Naive thymus-derived CD4-positive, alpha-beta T cell (primary cell): ENCODE measurements around the gene RWDD3. TPM values are rescaled to one million over a fixed set of nuclear protein-coding genes. Genes with fewer than 3 reads are reported as not detected.

Source experiments
- ATAC-seq: fragments of 150-1000 bp; cut with Tn5 transposase; 2 replicates; pipeline ENCODE4 v1.10.0; 2021; ENCODE audit warnings: mild to moderate bottlenecking, moderate library complexity
- CTCF ChIA-PET: fragments of 350-600 bp; sonication (Branson Sonifier 250); formaldehyde crosslinking; loops from one replicate; lab custom pipeline; 2021; ENCODE audit warnings: antibody characterized with exemption; lab: Charles Lee
- POLR2A ChIA-PET: fragments of 350-600 bp; sonication (Branson Sonifier 250); formaldehyde crosslinking; loops from one replicate; lab custom pipeline; 2021; ENCODE audit warnings: antibody characterized with exemption, inconsistent platforms; lab: Charles Lee
- DNase-seq, 9 donors: peaks; one replicate each; pipeline versions ENCODE4 v3.0.0 to v3.0.0-alpha.2; 2020 to 2022; ENCODE audit warnings: mixed read lengths in 1 of 9
- H3K27ac ChIP-seq: one replicate; pipeline ENCODE4 v1.7.0; 2013; ENCODE audit warnings: mild to moderate bottlenecking, low read depth, low read length, moderate library complexity
- H3K27me3 ChIP-seq, 2 donors: one replicate each; pipeline ENCODE4 v1.7.0; 2013; ENCODE audit warnings: low read length in 2 of 2, mild to moderate bottlenecking in 2 of 2, moderate library complexity in 2 of 2; ENCODE audit not compliant: control insufficient read depth in 2 of 2, insufficient read depth in 2 of 2
- H3K36me3 ChIP-seq, 3 experiments: 1 replicate in 2 of 3; 2 replicates in 1 of 3; pipeline ENCODE4 v1.7.0; 2013; ENCODE audit warnings: low read length in 3 of 3, mild to moderate bottlenecking in 3 of 3, moderate library complexity in 1 of 3; ENCODE audit not compliant: insufficient read depth in 3 of 3, control insufficient read depth in 2 of 3
- H3K4me1 ChIP-seq, 2 donors: one replicate each; pipeline ENCODE4 v1.7.0; 2013; ENCODE audit warnings: low read length in 2 of 2, mild to moderate bottlenecking in 2 of 2, moderate library complexity in 1 of 2; ENCODE audit not compliant: control insufficient read depth in 2 of 2, insufficient read depth in 2 of 2
- H3K4me3 ChIP-seq: 2 replicates; pipeline ENCODE4 v1.7.0; 2013; ENCODE audit warnings: mild to moderate bottlenecking, low read length
- H3K9me3 ChIP-seq, 3 experiments: 1 replicate in 2 of 3; 2 replicates in 1 of 3; pipeline ENCODE4 v1.7.0; 2013; ENCODE audit warnings: low read length in 3 of 3; ENCODE audit not compliant: control insufficient read depth in 2 of 3
- H3K27ac Mint-ChIP-seq, 9 donors: one replicate each; pipeline ENCODE4 v1.8.0; 2020 to 2022; ENCODE audit warnings: mixed read lengths in 9 of 9, mild to moderate bottlenecking in 8 of 9, moderate library complexity in 5 of 9, inconsistent platforms in 2 of 9
- H3K27me3 Mint-ChIP-seq, 5 donors: one replicate each; pipeline ENCODE4 v1.8.0; 2021 to 2022; ENCODE audit warnings: mixed read lengths in 5 of 5, mild to moderate bottlenecking in 1 of 5
- H3K36me3 Mint-ChIP-seq, 5 donors: one replicate each; pipeline ENCODE4 v1.8.0; 2020 to 2022; ENCODE audit warnings: mixed read lengths in 5 of 5, mild to moderate bottlenecking in 3 of 5, inconsistent platforms in 1 of 5
- H3K4me1 Mint-ChIP-seq, 7 donors: one replicate each; pipeline ENCODE4 v1.8.0; 2020 to 2022; ENCODE audit warnings: mixed read lengths in 7 of 7, mild to moderate bottlenecking in 3 of 7, inconsistent platforms in 1 of 7
- H3K4me3 Mint-ChIP-seq, 10 donors: one replicate each; pipeline ENCODE4 v1.8.0; 2020 to 2022; ENCODE audit warnings: mild to moderate bottlenecking in 10 of 10, mixed read lengths in 10 of 10, moderate library complexity in 6 of 10, inconsistent platforms in 2 of 10
- H3K9me3 Mint-ChIP-seq, 11 donors: one replicate each; pipeline ENCODE4 v1.8.0; 2020 to 2022; ENCODE audit warnings: mixed read lengths in 11 of 11, mild to moderate bottlenecking in 4 of 11, inconsistent platforms in 1 of 11, moderate library complexity in 1 of 11
- intact Hi-C, 2 donors: fragments of 100-400 bp; cut with micrococcal nuclease; formaldehyde crosslinking; loops; one replicate each; pipeline ENCODE4 v1.15.1; 2023
- polyA plus RNA-seq, 2 donors: library from polyadenylated mRNA; unstranded; fragments of 300-500 nt; fragmentation: Illumina TruSeq; gene quantifications; one replicate each; pipeline ENCODE4 v1.2.3, GENCODE V29; 2021
- total RNA-seq, 6 experiments: library from RNA in 5 of 6; stranded (reverse) in 5 of 6; gene quantifications; 1 replicate in 5 of 6; 2 replicates in 1 of 6; pipeline ENCODE4 v1.2.3 and lab custom pipeline; 2021 to 2026

Gene RWDD3
- total and polyA plus RNA-seq, 7 experiments from 2014 or later: 9.1 to 48.9 (median 24.9) TPM

DNA sequence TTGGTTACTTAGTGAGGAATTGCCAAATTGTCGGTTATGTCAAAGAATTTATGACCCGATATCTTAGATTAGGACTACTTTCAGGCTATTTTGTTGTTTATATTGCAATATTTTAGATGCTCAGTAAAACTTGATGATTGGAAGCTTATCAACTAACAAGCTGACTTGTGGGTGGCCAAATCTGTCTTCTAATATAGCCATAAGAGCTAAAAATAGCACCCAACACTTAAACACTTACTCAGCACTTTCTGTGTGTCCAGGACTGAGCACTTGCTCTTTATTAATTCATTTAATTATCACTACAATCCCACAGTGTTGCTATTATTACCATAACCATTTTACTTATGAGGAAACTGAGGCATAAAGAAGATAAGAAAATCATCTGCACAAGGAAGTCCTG lies 50.4 kb downstream of the RWDD3 start:
- Histone ChIP-seq H3K4me1 (no peaks in the 10 kb centered on the region), H3K4me3 (no peak overlapping the region), H3K9me3 (no peaks in the 10 kb centered on the region), H3K27me3 (no peaks in the 10 kb centered on the region), H3K36me3 (no peaks in the 10 kb centered on the region), H3K27ac (no peak overlapping the region)
- DNase-seq (no peak), ATAC-seq (no peak)
- intact Hi-C loops: no loop called here
- ChIA-PET POLR2A (no interaction called here), CTCF (no interaction called here)
- Mint-ChIP-seq H3K27ac (no peak overlapping the region), H3K27me3 (peaks cover 0 to 8% (median 0%) of the 10 kb centered on the region in 5 donors), H3K4me1 (no peaks in the 10 kb centered on the region), H3K36me3 (no peaks in the 10 kb centered on the region), H3K4me3 (no peak overlapping the region), H3K9me3 (no peaks in the 10 kb centered on the region)

DNA sequence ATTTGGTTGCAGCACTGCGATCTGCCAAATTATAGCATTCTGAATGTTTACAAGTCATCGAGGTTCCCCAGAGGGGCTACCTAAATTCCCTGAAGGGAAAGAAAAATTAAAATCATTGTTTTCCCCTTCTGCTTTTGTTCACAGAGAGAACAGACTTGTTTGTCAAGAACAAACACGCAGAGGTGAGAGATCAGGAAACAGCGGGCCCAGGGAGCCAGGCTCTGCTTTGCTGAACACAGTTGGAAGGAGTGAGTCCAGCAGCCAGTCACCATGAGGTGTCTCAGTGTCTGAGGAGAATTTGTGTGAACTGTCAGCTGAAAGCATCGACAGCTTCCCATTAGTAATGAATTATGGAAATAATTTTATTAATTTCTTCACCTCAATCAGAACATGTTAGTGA lies 52.5 kb downstream of the RWDD3 start:
- H3K4me3 Mint-ChIP-seq: no peak overlapping the region

GRCh38 chr1:95287081-95287480 lies 53.1 kb downstream of the RWDD3 start:
- ChIA-PET CTCF (no interaction called here), POLR2A (no interaction called here)
- H3K27me3 Mint-ChIP-seq: peaks cover 0 to 5% (median 0%) of the 10 kb centered on the region in 5 donors
- no peaks in the 10 kb centered on the region for H3K27me3 ChIP-seq
- no peaks in the 10 kb centered on the region for H3K36me3 ChIP-seq
- intact Hi-C loops: no loop called here
- no peaks in the 10 kb centered on the region for H3K4me1 ChIP-seq
- H3K27ac ChIP-seq: no peak overlapping the region
- ATAC-seq: no peak
- H3K4me3 ChIP-seq: no peak overlapping the region
- no peaks in the 10 kb centered on the region for H3K9me3 ChIP-seq
- H3K36me3 Mint-ChIP-seq: no peaks in the 10 kb centered on the region
- peaks cover 0 to 1% (median 0%) of the 10 kb centered on the region in 11 donors for H3K9me3 Mint-ChIP-seq
- no peak overlapping the region for H3K4me3 Mint-ChIP-seq
- no peak overlapping the region for H3K27ac Mint-ChIP-seq
- no peak for DNase-seq
- H3K4me1 Mint-ChIP-seq: no peaks in the 10 kb centered on the region

More for the DNA sequence above, 52.5 kb downstream of the RWDD3 start:
- H3K27me3 Mint-ChIP-seq: peaks cover 0 to 5% (median 0%) of the 10 kb centered on the region in 5 donors
- ChIA-PET POLR2A (no interaction called here), CTCF (no interaction called here)
- intact Hi-C loops: no loop called here
- no peaks in the 10 kb centered on the region for H3K9me3 ChIP-seq
- no peak overlapping the region for H3K27ac Mint-ChIP-seq
- H3K4me1 Mint-ChIP-seq: no peaks in the 10 kb centered on the region
- no peak for DNase-seq
- no peak for ATAC-seq
- no peaks in the 10 kb centered on the region for H3K36me3 Mint-ChIP-seq
- no peaks in the 10 kb centered on the region for H3K36me3 ChIP-seq
- H3K27me3 ChIP-seq: no peaks in the 10 kb centered on the region
- H3K9me3 Mint-ChIP-seq: peaks cover 0 to 1% (median 0%) of the 10 kb centered on the region in 11 donors
- no peak overlapping the region for H3K27ac ChIP-seq
- no peaks in the 10 kb centered on the region for H3K4me1 ChIP-seq
- no peak overlapping the region for H3K4me3 ChIP-seq

- CTCF ChIA-PET: no interaction called here
- Mint-ChIP-seq H3K9me3 (peaks cover 0 to 1% (median 0%) of the 10 kb centered on the region in 11 donors), H3K4me3 (no peak overlapping the region), H3K27me3 (peaks cover 0 to 5% (median 0%) of the 10 kb centered on the region in 5 donors), H3K27ac (no peak overlapping the region), H3K36me3 (no peaks in the 10 kb centered on the region), H3K4me1 (no peaks in the 10 kb centered on the region)
- Histone ChIP-seq H3K4me3 (no peak overlapping the region), H3K27me3 (no peaks in the 10 kb centered on the region), H3K36me3 (no peaks in the 10 kb centered on the region), H3K9me3 (no peaks in the 10 kb centered on the region), H3K4me1 (no peaks in the 10 kb centered on the region), H3K27ac (no peak overlapping the region)
- intact Hi-C loops: no loop called here
- ATAC-seq (no peak), DNase-seq (no peak)
- POLR2A ChIA-PET: no interaction called here
Measured at GRCh38 chr1:95287825-95288224, 53.8 kb downstream of the RWDD3 start.

Other genes with a start within 250 kb of the RWDD3 start
- gene ALG14, start 161.3 kb upstream of the RWDD3 start, total RNA-seq: 1 to 10 TPM; 1.1 to 2.2 (median 1.5) TPM
- gene ALG14, start 161.3 kb upstream of the RWDD3 start, polyA plus RNA-seq: 1 to 10 TPM; 1.7 to 3.2 TPM
- gene TLCD4, start 116.9 kb upstream of the RWDD3 start, total RNA-seq: not detected
- gene TLCD4, start 116.9 kb upstream of the RWDD3 start, polyA plus RNA-seq: not detected